GM13976 (cell line): ENCODE measurements around the gene OTUD1.

Experiments
- DNase-seq: peaks from one replicate; pipeline ENCODE4 v3.0.0; 2012; ENCODE audit warnings: low spot score
- CTCF ChIP-seq: IDR thresholded peaks from 2 replicates; pipeline ENCODE4 v1.5.1; 2012; ENCODE audit warnings: borderline replicate concordance, mild to moderate bottlenecking; ENCODE audit not compliant: insufficient read depth; ENCODE audit errors: extremely low read depth, missing control alignments, control extremely low read depth
- in situ Hi-C: fragments of 300-500 bp; cut with MboI; formaldehyde crosslinking; loops from one replicate; pipeline ENCODE4 v1.12.0; 2022; ENCODE audit warnings: low sequenced_read_pairs, mixed read lengths, inconsistent platforms; ENCODE audit not compliant: unreplicated experiment

The OTUD1 gene

GRCh38 chr10:23419201-23419600 is 19.7 kb upstream of the OTUD1 start:
- TF ChIP-seq CTCF, result no peak
- in situ Hi-C loops, result no loop called here

GRCh38 chr10:23419655-23420329 is 19.1 kb upstream of the OTUD1 start:
- DNase-seq, result no peak
- TF ChIP-seq CTCF, result no peak
- in situ Hi-C loops, result no loop called here

More at GRCh38 chr10:23419201-23419600, 19.7 kb upstream of the OTUD1 start:
- DNase-seq, result no peak

- in situ Hi-C loops, result no loop called here
- no peak for DNase-seq
- TF ChIP-seq CTCF, result no peak
These were observed 17.5 kb upstream of the OTUD1 start for GRCh38 chr10:23421397-23421796.

- TF ChIP-seq CTCF, result no peak
- in situ Hi-C loops, result no loop called here
- DNase-seq, result no peak
These were observed 16.9 kb upstream of the OTUD1 start for GRCh38 chr10:23422003-23422411.

- in situ Hi-C loops, result no loop called here
- no peak for DNase-seq
- no peak for TF ChIP-seq CTCF
These were observed 6.7 kb upstream of the OTUD1 start for GRCh38 chr10:23432166-23432565.

GRCh38 chr10:23432639-23433038 is 6.2 kb upstream of the OTUD1 start:
- no peak for DNase-seq
- in situ Hi-C loops, result no loop called here
- TF ChIP-seq CTCF, result no peak

GRCh38 chr10:23433701-23434100 is 5.2 kb upstream of the OTUD1 start:
- no peak for TF ChIP-seq CTCF
- in situ Hi-C loops, result no loop called here
- no peak for DNase-seq
